Activated CD8-positive, alpha-beta T cell treated with anti-CD3 and anti-CD28 coated beads for 36 hours (primary cell): Measurements from ENCODE around the gene DOK6. TPM values are rescaled to one million over a fixed set of nuclear protein-coding genes. Genes with fewer than 3 reads are reported as not detected.

Experiments used
- ATAC-seq: fragments of 200-7000 bp; cut with Tn5 transposase; one replicate; pipeline ENCODE4 v1.10.0; 2021; ENCODE audit warnings: mild to moderate bottlenecking, moderate library complexity
- CTCF ChIA-PET: fragments of 350-600 bp; sonication (Branson Sonifier 250); formaldehyde crosslinking; loops from one replicate; lab custom pipeline; 2021; ENCODE audit warnings: antibody characterized with exemption; lab: Charles Lee
- POLR2A ChIA-PET: fragments of 350-600 bp; sonication (Branson Sonifier 250); formaldehyde crosslinking; loops from one replicate; lab custom pipeline; 2021; ENCODE audit warnings: antibody characterized with exemption; lab: Charles Lee
- DNase-seq: peaks from one replicate; pipeline ENCODE4 v3.0.0-alpha.2; 2020
- H3K27ac Mint-ChIP-seq: one replicate; pipeline ENCODE4 v1.8.0; 2021; ENCODE audit warnings: mild to moderate bottlenecking, mixed read lengths
- H3K27me3 Mint-ChIP-seq: one replicate; pipeline ENCODE4 v1.8.0; 2021; ENCODE audit warnings: mixed read lengths
- H3K36me3 Mint-ChIP-seq: one replicate; pipeline ENCODE4 v1.8.0; 2021; ENCODE audit warnings: low read depth, mixed read lengths
- H3K4me1 Mint-ChIP-seq: one replicate; pipeline ENCODE4 v1.8.0; 2021; ENCODE audit warnings: low read depth, mixed read lengths
- H3K4me3 Mint-ChIP-seq: one replicate; pipeline ENCODE4 v1.8.0; 2021; ENCODE audit warnings: mild to moderate bottlenecking, moderate library complexity, mixed read lengths
- H3K9me3 Mint-ChIP-seq: one replicate; pipeline ENCODE4 v1.8.0; 2021; ENCODE audit warnings: mixed read lengths
- intact Hi-C: fragments of 100-400 bp; cut with micrococcal nuclease; formaldehyde crosslinking; loops from one replicate; pipeline ENCODE4 v1.10.0; 2022
- total RNA-seq, 2 experiments: library from RNA; stranded (reverse); gene quantifications; one replicate each; pipeline ENCODE4 v1.2.3, GENCODE V29; 2021
- TF ChIP-seq, protein P1 (sequence below): fragments of 200-600 bp; IDR thresholded peaks from one replicate; pipeline ENCODE4 v1.8.0; 2022; ENCODE audit warnings: antibody characterized with exemption, mild to moderate bottlenecking

Gene DOK6
- total RNA-seq, 2 experiments from 2014 or later, result not detected

- ChIA-PET CTCF (no interaction called here), POLR2A (no interaction called here)
- H3K36me3 Mint-ChIP-seq, result peaks cover 4% of the 10 kb centered on the region
- H3K9me3 Mint-ChIP-seq, result peaks cover 10% of the 10 kb centered on the region
- intact Hi-C loops, result no loop called here
- DNase-seq (no peak), ATAC-seq (no peak)
- H3K27ac Mint-ChIP-seq, result no peak overlapping the region
- H3K4me1 Mint-ChIP-seq, result peaks cover 18% of the 10 kb centered on the region
- H3K4me3 Mint-ChIP-seq, result no peak overlapping the region
- H3K27me3 Mint-ChIP-seq, result no peaks in the 10 kb centered on the region
- TF ChIP-seq, protein P1, sequence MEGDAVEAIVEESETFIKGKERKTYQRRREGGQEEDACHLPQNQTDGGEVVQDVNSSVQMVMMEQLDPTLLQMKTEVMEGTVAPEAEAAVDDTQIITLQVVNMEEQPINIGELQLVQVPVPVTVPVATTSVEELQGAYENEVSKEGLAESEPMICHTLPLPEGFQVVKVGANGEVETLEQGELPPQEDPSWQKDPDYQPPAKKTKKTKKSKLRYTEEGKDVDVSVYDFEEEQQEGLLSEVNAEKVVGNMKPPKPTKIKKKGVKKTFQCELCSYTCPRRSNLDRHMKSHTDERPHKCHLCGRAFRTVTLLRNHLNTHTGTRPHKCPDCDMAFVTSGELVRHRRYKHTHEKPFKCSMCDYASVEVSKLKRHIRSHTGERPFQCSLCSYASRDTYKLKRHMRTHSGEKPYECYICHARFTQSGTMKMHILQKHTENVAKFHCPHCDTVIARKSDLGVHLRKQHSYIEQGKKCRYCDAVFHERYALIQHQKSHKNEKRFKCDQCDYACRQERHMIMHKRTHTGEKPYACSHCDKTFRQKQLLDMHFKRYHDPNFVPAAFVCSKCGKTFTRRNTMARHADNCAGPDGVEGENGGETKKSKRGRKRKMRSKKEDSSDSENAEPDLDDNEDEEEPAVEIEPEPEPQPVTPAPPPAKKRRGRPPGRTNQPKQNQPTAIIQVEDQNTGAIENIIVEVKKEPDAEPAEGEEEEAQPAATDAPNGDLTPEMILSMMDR, result no peak
Observed at GRCh38 chr18:69759046-69759445, 358.4 kb downstream of the DOK6 start.

GRCh38 chr18:69763002-69763401, 362.3 kb downstream of the DOK6 start:
- H3K4me3 Mint-ChIP-seq, result no peak overlapping the region
- CTCF ChIA-PET, result no interaction called here
- intact Hi-C loops, result no loop called here
- peaks cover 7% of the 10 kb centered on the region for H3K4me1 Mint-ChIP-seq
- no peaks in the 10 kb centered on the region for H3K27me3 Mint-ChIP-seq
- no peak overlapping the region for H3K27ac Mint-ChIP-seq
- H3K36me3 Mint-ChIP-seq, result no peaks in the 10 kb centered on the region
- H3K9me3 Mint-ChIP-seq, result no peaks in the 10 kb centered on the region
- DNase-seq (no peak), ATAC-seq (no peak)
- TF ChIP-seq, protein P1, result no peak
- POLR2A ChIA-PET, result no interaction called here

GRCh38 chr18:69763821-69764220, 363.1 kb downstream of the DOK6 start:
- ChIA-PET CTCF (no interaction called here), POLR2A (no interaction called here)
- Mint-ChIP-seq H3K4me3 (no peak overlapping the region), H3K27me3 (no peaks in the 10 kb centered on the region), H3K4me1 (no peaks in the 10 kb centered on the region), H3K36me3 (no peaks in the 10 kb centered on the region), H3K27ac (no peak overlapping the region), H3K9me3 (no peaks in the 10 kb centered on the region)
- intact Hi-C loops, result no loop called here
- TF ChIP-seq, protein P1, result no peak
- ATAC-seq, result no peak
- no peak for DNase-seq

DNA sequence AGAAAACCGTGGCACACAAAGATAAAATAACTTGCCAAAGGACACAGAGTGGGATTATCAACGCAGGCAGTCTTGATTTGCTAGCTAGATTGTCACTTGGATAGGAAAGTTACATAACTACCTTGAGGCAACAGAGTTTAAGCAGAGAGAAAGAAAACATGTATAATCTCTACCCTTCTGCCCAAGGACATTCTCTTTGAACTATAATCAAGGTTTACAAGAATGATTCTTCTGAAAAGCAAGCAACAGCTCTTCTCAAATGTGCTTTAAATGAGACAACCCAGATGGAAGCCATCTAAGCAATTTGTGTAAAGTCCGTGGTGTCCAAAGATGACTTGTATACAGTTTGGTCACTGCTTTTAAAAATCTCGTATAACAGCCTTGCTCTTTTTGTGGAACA, 369.6 kb downstream of the DOK6 start:
- Mint-ChIP-seq H3K4me1 (peaks cover 12% of the 10 kb centered on the region), H3K4me3 (no peak overlapping the region), H3K27me3 (no peaks in the 10 kb centered on the region), H3K27ac (no peak overlapping the region), H3K36me3 (no peaks in the 10 kb centered on the region), H3K9me3 (no peaks in the 10 kb centered on the region)
- TF ChIP-seq, protein P1, result no peak
- CTCF ChIA-PET, result no interaction called here
- POLR2A ChIA-PET, result no interaction called here
- intact Hi-C loops, result no loop called here
- ATAC-seq, result no peak
- DNase-seq, result no peak

- TF ChIP-seq, protein P1, result no peak
- Mint-ChIP-seq H3K4me1 (peaks cover 9% of the 10 kb centered on the region), H3K9me3 (no peaks in the 10 kb centered on the region), H3K27ac (no peak overlapping the region), H3K27me3 (no peaks in the 10 kb centered on the region), H3K4me3 (no peak overlapping the region), H3K36me3 (no peaks in the 10 kb centered on the region)
- ChIA-PET CTCF (no interaction called here), POLR2A (no interaction called here)
- ATAC-seq (no peak), DNase-seq (no peak)
- intact Hi-C loops, result no loop called here
Observed at GRCh38 chr18:69774831-69775230, 374.1 kb downstream of the DOK6 start.
